Forelimb muscle (tissue), 1 donor: ENCODE data around the gene NCLN. TPM values are rescaled to one million over a fixed set of nuclear protein-coding genes. Genes with fewer than 3 reads are reported as not detected.
"Not testable (repeated sequence)": the region's sequence is repeated elsewhere in the genome, so short reads cannot be mapped to it uniquely, and the experiment has no call there.

Experiments
- DNase-seq: peaks from one replicate; pipeline ENCODE4 v3.0.0-alpha.2; 2013; ENCODE audit warnings: low read depth
- polyA plus RNA-seq: library from polyadenylated mRNA; unstranded; fragments of 120-200 nt; gene quantifications from one replicate; pipeline ENCODE4 v1.2.1, GENCODE V29; 2013; ENCODE audit not compliant: insufficient read length

The NCLN gene
- polyA plus RNA-seq, 1 donor: 26.0 TPM

DNA sequence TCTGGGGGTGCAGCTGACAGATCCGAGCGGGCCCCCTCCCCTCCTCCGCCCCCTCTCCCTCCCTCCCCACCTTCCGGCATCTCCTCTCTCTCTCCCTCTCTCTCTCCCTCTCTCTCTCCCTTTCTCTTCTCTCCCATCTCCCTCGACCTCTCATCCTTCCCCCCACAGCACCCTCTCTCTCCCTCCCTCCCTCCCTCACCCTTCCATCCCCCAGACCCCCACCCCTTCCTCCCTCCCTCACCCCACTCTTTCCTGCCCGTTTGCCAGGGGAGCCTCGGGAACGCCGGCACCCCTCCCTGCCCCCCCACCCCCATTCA is 39.4 kb downstream of the NCLN start:
- no peak for DNase-seq

DNA sequence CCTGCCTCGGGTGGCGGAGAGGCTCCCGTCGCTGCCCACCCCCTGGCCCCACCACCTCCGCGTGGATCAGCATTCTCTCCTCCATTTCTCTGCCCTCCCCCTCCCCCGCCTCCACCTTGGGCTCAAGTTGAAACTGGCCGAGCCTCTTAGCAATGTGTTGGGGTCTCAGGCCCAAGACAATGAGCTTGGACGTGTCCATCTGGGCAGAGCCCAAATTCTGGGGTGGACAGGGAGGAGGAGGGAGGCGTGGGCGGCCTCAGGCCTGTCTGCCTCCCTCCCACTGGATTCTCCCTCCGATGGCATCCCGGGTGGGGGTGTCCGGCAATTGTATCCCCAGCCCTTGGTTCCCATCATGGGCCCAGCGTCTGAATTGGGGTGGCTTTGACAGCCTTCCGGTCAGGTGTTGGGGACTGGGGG is 40.0 kb downstream of the NCLN start:
- no peak for DNase-seq

DNA sequence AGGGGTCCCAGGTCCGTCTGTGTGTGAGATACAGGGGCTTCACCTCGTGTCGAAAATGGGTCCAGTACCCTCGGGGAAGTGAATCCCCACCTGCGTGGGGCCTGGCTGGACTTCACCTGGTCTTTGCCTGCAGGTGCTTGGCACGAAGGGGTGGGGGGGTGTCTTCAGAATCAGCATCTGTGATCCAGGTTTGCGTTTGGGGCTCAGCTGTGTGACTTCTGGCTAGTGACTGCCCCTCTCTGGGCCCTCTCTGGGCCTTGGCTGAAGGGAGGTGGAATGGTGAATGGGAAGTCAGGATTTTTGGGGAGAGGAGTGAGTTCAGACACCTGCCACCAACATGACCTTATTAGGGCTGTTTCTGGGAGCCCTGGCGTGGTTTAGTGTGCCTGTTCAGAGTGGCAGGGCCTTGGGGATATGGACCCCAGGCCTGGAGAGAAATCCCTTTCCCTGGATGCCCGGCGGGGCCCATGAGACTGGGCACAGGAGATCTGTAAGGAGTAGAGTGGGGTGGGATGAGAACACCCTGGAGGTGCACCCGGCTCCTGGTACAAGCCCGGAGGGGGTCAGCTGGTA is 41.4 kb downstream of the NCLN start:
- DNase-seq: no peak

DNA sequence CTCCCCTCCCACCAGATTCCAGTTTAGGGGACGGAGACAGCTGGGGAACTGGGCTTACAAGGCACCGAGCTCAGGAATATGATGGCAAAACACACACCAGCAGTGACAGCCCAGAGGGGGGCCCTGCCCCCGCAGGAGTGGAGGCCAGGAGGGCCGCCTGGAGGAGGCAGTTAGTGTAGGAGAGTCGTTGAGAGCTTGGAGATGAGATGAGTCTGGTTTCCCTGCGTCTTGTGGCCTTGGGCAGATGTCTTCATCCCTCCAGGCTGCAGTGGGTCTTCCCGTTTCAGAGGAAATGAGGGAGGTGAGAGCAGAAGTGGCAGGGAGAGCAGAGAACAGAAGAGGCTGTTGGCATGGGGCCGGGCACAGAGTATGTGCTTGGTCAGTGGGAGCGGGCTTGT is 43.6 kb downstream of the NCLN start:
- DNase-seq: no peak

DNA sequence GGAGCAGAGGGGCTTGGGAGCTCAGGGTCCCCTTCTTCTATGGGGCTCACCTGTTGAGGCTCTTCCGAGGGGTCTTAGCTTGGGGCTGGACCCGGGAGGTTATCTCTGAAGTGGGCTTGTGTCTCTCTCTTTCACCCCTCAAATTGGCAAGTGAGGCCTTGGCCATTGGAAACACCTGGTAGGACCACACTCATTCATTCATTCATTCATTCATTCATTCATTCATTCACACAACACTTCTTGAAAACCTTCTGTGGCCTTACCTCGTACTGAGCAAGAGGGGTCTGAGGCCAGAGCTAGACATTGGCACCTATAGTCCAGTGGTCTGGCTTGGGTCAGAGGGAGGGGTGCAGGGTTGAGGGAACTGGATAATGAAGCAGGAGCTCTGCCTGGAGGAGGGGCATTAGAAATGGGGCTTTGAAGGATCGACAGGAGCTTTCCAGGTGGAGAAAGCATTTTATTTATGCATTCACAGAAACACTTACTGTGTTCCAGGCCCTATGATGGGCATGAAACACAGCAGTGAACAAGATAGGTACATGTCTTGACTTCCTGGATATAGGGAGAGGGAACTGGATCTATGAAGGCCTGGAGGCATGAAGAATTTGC is 44.3 kb downstream of the NCLN start:
- no peak for DNase-seq

DNA sequence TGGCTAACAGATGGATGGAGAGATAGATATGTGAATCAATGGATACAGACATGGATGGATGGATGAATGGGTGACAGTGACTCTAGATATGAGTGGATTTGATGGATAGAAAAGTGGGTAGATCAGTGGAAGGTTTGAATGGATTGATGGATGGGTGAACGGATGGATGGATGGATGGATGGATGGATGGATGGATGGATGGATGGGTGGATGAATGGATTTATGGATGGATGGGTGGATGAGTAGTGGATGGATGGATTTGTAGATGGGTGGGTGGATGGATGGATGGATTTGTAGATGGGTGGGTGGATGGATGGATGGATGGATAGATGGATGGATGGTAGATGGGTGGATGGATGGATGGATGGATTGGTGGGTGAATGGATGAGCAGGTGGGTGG is 45.6 kb downstream of the NCLN start:
- DNase-seq: no peak

DNA sequence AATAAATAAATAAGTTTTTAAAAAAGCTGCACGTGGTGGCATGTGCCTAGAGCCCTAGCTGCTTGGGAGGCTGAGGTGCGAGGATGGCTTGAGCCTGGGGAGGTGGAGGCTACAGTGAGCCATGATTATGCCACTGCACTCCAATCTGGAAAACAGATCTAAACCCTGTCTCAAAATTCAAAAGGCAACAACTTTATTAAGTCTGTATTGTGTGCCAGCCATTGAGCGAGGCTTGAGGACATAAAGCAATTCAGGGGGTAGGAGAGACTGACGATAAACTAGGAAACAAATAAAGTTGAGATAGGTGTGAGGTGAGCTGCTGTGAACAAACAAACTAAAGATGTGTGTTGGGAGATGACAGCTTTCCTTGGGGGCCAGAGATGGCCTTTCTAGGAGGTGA is 47.4 kb downstream of the NCLN start:
- DNase-seq: no peak

DNA sequence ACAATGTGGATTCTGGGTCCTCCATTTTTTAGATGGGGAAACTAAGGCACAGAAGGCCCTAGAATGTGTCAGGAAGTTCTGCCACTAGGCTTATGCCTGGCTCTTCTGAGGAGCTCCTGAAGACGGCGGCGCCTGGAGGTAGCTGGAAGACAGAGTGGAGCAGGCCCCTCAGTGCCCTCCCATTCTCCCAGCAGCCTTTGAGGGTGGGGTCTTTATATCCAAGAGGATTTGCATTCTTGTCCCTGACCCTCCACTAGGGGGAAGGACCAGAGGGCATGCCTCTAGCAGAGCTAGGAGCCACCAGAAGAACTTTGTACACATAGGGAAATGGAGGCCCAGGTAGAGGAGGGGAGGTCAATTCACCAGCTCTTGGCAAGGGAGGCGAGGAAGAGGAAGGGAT is 48.1 kb downstream of the NCLN start:
- DNase-seq: no peak

DNA sequence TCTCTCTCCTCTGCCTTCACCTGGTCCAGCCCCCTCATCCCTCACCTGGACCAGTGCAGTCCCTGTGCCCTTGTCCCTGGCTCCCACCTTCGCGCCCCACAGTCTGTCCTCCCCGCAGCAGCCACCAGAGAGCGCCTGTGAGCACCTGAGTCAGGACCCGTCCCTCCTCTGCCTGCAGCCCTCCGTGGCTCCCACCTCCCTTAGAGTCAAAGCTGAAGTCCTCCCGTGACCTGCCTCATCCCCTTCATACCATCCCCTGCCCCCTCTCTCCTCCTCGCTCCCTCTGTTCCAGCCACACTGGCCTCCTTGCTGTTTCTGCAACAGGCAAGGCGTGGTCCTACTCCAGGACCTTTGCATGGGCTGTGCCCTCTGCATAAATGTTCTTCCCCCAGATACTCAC is 49.1 kb downstream of the NCLN start:
- no peak for DNase-seq

DNA sequence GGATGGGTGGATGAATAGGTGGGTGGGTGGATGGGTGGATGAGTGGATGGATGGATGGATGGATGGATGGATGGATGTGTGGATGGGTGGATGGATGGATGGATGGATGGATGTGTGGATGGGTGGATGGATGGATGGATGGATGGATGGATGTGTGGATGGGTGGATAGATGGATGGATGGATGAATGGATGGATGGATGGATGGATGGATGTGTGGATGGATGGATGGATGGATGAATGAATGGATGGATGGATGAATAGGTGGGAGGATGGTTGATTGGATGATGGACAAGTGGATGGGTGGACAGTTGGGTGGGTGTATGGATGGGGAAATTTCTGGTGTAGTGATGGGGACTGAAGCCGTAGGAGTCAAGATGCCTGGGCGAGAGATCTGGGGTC is 49.9 kb downstream of the NCLN start:
- not testable (repeated sequence) for DNase-seq

DNA sequence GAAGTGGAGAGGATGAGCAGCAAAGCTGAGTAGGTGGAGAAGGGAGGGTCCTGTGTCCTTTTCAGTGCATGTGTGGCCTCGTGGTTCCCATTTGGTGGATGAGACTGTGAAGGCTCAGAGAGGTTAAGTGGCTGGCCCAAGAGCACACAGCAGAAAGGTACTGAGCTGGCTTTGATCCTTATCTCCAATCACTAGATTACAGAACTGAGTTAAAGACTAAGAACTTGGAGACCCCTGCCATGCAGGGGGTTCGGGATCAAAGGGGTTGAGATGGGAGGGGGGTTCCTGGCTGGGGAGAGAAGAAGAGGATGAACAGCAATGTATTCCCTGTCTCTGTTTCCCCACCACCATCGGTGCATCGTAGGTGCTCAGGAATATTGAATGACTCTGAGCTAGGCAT is 50.5 kb downstream of the NCLN start:
- no peak for DNase-seq

DNA sequence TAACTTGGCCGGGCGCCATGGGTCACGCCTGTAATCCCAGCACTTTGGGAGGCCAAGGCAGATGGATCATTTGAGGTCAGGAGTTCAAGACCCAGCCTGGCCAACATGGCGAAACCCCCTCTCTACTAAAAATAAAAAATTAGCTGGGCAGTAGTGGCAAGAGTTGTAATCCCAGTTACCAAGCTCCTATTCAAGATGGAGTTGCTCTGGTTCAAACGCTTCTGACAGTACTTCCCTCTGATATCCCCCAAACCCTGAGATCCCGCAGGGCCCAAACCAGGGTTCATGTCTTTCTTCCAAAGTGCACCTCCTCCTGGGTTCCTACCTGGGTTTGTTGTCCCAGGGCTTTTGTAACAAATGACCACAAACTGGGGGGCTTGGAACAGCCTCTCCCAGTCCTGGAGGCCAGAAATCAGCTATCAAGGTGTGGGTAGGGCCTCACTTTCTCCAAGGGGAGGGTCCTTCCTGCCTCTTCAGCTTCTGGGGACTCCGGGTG is 52.4 kb downstream of the NCLN start:
- no peak for DNase-seq

DNA sequence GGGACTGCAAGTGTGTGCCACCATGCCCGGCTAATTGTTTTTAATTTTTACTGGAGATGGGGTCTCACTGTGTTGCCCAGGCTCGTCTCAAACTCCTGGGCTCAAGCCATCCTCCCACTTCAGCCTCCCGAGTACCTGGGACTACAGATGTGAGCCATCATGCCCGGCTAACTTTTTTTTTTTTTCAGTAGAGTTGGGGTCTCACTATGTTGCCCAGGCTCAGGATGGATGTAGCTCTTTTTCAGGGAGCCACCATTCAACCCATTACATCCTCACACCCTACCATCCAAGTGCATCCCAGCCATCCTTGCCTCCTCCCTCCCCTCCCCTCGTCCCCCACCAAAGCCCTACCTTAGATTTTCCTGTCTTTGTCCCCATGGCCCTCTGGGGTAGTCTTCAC is 53.6 kb downstream of the NCLN start:
- no peak for DNase-seq

DNA sequence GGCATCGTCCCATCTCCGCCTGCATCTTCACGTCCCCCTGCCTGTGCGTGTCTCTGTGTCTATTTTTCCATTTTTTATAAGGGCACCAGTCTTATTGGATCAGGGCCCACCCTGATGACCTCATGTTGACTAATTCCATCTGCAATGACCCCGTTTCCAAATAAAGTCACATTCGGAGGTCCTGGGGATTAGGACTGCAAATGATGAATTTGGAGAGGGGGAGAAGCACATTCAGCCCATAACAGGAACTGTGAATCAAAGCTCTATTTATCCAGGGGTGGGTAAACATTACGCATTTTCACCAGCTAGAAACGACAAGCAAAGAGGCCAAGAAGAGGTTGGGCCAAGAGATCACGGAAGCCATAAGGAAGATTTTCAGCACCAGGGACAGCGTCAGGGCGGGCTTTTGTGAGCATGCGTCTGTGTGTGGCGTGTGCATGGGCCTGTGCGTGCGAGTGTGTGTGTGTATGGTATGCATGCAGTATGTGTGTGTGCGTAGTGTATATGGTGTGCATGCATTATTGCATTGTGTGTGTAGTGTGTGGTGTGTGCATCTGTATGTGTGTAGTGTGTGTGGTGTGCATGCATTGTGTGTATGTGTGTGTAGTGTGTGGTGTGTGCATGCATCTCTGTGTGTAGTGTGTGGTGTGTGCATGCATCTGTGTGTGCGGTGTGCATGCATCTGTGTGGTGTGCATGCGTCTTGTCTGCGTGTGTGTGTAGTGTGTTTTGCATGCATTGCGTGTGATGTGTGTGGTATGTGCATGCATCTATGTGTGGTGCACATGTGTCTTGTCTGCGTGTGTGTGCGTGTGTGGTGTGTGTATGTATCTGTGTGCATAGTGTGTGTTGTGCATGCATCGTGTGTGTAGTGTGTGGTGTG is 58.3 kb downstream of the NCLN start:
- DNase-seq: no peak

DNA sequence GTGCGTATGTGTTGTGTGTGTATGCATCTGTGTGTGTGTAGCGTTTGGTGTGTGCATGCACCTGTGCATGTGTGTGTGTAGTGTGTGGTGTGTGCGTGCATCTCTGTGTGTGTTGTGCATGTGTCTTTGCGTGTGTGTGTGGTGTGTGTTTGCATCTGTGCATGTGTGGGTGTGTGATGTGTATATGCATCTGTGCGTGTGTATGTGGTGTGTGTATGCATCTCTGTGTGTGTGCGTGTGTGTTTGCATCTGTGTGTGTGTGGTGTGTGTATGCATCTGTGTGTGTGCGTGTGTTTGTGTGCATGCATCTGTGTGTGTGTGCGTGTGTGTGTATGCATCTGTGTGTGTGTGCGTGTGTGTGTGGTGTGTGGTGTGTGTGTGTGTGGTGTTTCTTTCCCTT is 59.3 kb downstream of the NCLN start:
- no peak for DNase-seq

DNA sequence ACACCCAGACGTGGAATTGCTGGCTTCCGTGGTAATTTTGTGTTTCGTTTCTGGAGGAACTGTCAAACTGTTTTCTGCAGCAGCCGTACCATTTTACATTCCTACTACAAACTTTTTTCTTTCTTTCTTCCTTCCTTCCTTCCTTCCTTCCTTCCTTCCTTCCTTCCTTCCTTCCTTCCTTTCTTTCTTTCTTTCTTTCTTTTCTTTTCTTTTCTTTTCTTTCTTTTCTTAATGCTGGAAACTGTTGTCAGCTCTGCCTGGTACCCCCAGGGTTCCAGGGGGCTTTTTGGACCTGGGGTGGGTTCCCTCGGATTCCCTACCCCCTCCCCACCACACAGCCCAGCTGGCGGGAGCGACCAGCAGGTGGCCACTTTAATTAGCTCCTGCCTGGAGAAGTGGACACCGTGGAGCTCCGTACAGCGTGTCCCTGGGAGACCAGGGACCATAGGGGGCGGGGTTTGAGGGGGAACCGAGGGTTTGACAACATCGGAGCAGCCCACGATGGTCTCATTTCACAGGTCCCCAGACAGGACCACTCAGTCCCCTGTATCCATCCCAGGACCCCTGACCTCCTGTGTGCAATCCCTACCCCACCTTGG is 63.1 kb downstream of the NCLN start:
- DNase-seq: no peak

DNA sequence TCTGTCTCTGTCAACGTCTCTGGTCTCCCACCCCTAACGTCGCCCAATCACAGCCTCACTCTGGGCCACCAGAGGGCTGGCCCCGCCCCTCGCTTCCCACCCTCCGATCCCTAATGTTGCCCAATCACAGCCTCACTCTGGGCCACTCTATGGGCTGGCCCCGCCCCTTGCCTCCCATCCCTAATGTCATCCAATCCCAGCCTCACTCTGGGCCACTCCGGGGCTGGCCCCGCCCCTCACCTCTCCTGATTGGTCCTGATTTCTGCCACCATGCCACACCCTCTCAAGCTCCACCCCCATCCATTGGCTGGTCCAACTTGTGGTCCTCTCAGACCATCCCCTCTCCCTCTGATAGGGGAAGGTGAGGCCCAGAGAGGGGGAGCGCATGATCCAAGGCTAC is 63.7 kb downstream of the NCLN start:
- DNase-seq: no peak

DNA sequence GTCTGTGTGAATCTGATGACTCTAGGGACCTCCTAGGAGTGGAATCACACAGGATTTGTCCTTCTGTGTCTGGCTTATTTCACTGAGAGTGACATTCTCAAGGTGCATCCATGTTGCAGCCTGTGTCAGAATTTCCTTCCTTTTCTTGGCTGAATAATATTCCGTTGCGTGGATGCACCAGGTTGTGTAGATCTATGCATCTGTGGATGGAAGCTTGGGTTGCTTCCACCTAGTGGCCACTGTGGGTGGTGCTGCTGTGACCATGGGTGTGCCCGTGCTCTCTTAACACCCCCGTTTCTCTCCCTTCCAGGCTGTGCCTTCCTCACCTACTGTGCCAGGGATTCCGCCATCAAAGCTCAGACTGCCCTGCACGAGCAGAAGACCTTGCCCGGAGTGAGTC is 64.9 kb downstream of the NCLN start:
- no peak for DNase-seq

DNA sequence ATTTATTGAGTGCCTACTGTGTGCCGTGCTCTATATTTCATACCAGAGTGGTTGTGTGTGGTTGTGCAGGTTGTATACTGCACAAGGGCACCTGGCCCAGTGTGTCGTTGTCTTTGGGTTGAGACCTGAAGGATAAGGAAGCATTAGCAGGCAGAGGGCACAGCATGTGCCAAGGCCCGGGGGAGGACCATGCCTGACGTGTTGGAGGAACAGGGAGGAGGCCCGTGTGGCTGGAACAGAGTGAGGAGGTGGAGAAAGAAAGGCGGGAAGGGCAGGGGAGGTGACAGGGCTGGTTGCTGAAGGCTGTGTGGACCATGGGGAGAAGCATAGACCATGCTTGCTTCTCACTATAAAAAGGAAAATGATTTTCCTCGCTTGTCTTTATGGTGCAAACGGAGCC is 65.5 kb downstream of the NCLN start:
- no peak for DNase-seq

DNA sequence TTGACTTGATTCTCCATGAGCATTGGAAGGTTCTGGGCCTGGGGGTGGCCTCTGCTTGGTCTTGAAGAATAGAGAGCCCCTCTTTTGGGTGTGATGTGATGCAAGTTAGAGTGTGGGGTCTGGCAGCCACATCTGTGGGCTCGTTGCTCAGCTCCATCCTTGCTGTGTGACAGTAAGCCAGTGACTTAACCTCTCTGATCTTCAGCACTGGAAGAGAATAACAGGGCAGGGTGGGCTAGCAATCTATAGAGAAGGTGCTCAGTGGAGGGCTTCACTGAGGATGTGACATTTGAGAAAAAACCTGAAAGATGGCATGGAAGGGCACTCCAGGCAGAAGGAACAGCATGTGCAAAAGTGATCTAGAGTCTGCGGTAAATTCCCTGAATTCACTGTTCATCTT is 66.9 kb downstream of the NCLN start:
- no peak for DNase-seq

DNA sequence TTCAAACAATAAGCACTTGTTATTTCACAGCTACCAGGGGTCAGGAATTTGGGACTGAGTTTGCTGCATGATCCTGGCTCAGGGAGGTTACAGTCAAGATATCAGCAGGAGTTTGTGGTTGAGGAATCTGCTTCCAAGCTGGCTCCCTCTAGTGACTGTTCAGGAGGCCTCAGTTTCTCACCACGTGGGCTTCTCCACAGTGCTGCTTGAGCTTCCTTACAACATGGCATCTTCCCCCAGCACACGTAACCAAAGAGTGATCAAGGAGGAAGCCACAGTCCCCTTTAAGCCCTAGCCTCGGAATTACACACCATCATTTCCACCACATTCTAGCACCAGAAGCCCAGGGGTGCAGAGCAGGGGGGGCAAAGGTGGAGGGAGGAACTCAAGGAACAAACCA is 67.5 kb downstream of the NCLN start:
- DNase-seq: no peak

DNA sequence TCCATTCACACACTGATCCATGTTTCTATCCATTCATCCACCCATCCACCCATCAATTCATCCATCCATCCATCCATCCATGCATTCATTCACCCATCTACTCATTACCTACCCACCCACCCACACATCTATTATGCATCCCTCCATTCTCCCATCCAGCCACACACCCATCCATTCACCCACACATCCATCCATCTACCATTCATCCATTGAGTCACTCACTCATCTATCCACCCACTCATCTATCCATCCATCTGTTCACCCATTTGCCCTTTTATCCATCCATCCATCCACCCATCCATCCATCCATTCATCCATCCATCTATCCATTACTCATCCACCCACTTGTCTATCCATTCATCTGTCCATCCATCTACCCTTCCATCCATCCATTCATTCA is 68.8 kb downstream of the NCLN start:
- no peak for DNase-seq

DNA sequence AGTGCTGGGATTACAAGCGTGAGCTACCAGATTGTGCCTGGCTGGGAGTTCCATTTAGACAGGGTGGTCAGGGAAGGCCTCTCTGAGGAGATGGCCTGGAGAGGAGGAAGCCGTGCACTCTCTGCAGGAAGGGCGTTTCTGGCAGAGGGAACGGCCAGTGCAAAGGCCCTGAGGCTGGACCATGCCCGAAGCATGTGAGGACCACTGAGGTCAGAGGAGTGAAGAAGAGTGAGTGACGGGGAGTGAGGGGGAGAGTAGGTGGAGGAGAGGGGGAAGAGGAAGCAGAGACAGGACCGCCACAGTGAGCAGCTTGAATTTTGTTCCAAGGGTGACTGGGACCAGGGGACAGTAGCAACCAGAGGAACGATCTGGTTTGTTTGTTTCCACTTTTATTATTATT is 71.3 kb downstream of the NCLN start:
- no peak for DNase-seq
